Keratinocyte (primary cell): ENCODE data around the gene TPCN2. TPM values are rescaled to one million over a fixed set of nuclear protein-coding genes. Genes with fewer than 3 reads are reported as not detected.
A peak's percentile ranks its signal among the peaks of the same experiment; 100 is the strongest.

Experiments used
- DNase-seq: peaks from one replicate; pipeline ENCODE4 v3.0.0-alpha.2; 2011; ENCODE audit warnings: low read depth, missing footprints, low spot score
- FAIRE-seq: peaks from 2 replicates; lab custom pipeline; 2011; peaks lifted over from hg19 to GRCh38; lab: Jason Lieb, UNC
- H2AFZ ChIP-seq: 2 replicates; pipeline ENCODE4 v1.6.0; 2012; ENCODE audit warnings: low read length, control low read depth, inconsistent platforms; ENCODE audit not compliant: control insufficient read depth
- H3K27ac ChIP-seq: 2 replicates; pipeline ENCODE4 v1.5.1; 2011; ENCODE audit warnings: low read length; ENCODE audit not compliant: control insufficient read depth, insufficient read depth
- H3K27me3 ChIP-seq: 3 replicates; pipeline ENCODE4 v1.6.0; 2011; ENCODE audit warnings: low read length; ENCODE audit not compliant: control insufficient read depth, insufficient read depth; ENCODE audit errors: extremely low read depth
- H3K36me3 ChIP-seq, 2 experiments: 2 replicates in 1 of 2; 3 replicates in 1 of 2; pipeline ENCODE4 v1.5.1; 2011; ENCODE audit warnings: low read length in 2 of 2, mild to moderate bottlenecking in 1 of 2; ENCODE audit not compliant: control insufficient read depth in 2 of 2, insufficient read depth in 2 of 2; ENCODE audit errors: extremely low read depth in 1 of 2
- H3K4me1 ChIP-seq: 3 replicates; pipeline ENCODE4 v1.5.1; 2011; ENCODE audit warnings: low read length; ENCODE audit not compliant: control insufficient read depth, insufficient read depth; ENCODE audit errors: extremely low read depth
- H3K4me2 ChIP-seq: 3 replicates; pipeline ENCODE4 v1.6.0; 2011; ENCODE audit warnings: low read depth, low read length; ENCODE audit not compliant: control insufficient read depth, insufficient read depth; ENCODE audit errors: extremely low read depth
- H3K4me3 ChIP-seq, 3 experiments: fragments of 200-600 bp in 1 of 3; sonication (generic) in 1 of 3; 2 replicates in 2 of 3; 3 replicates in 1 of 3; pipeline ENCODE4 v1.5.1; 2011 to 2016; ENCODE audit warnings: low read length in 3 of 3, mild to moderate bottlenecking in 3 of 3, control low read depth in 2 of 3, inconsistent platforms in 1 of 3, low read depth in 1 of 3, mixed read lengths in 1 of 3, mixed run types in 1 of 3, moderate library complexity in 1 of 3; ENCODE audit not compliant: control insufficient read depth in 2 of 3, insufficient read depth in 2 of 3; ENCODE audit errors: extremely low read depth in 1 of 3
- H3K79me2 ChIP-seq: 2 replicates; pipeline ENCODE4 v1.6.0; 2012; ENCODE audit warnings: low read length; ENCODE audit not compliant: control insufficient read depth, insufficient read depth
- H3K9ac ChIP-seq: 3 replicates; pipeline ENCODE4 v1.6.0; 2011; ENCODE audit warnings: low read length; ENCODE audit not compliant: control insufficient read depth, insufficient read depth; ENCODE audit errors: extremely low read depth
- H3K9me1 ChIP-seq: 3 replicates; pipeline ENCODE4 v1.6.0; 2011; ENCODE audit warnings: low read length; ENCODE audit not compliant: control insufficient read depth, insufficient read depth; ENCODE audit errors: extremely low read depth
- H3K9me3 ChIP-seq: 2 replicates; pipeline ENCODE4 v1.5.1; 2012; ENCODE audit warnings: low read depth, low read length; ENCODE audit not compliant: control insufficient read depth
- H4K20me1 ChIP-seq: 3 replicates; pipeline ENCODE4 v1.6.0; 2011; ENCODE audit warnings: low read length; ENCODE audit not compliant: control insufficient read depth, insufficient read depth; ENCODE audit errors: extremely low read depth
- CTCF ChIP-seq, 3 experiments: IDR thresholded peaks in 1 of 3; conservative IDR thresholded peaks in 1 of 3; optimal IDR thresholded peaks in 1 of 3; 2 replicates in 2 of 3; 3 replicates in 1 of 3; pipeline versions ENCODE3 to v1.5.1; 2011; ENCODE audit warnings: low read length in 3 of 3, mild to moderate bottlenecking in 3 of 3, moderate library complexity in 2 of 3, control low read depth in 1 of 3, inconsistent platforms in 1 of 3; ENCODE audit not compliant: insufficient read depth in 2 of 3; ENCODE audit errors: extremely low read depth in 1 of 3
- EZH2 ChIP-seq: IDR thresholded peaks from one replicate; pipeline ENCODE4 v1.6.1; 2012; ENCODE audit warnings: inconsistent platforms, mild to moderate bottlenecking, low read length, moderate library complexity
- dilution Hi-C: fragments of 300-500 bp; cut with MboI; formaldehyde crosslinking; loops from one replicate; pipeline ENCODE4 v1.7.0; 2020; ENCODE audit warnings: low sequenced_read_pairs; ENCODE audit not compliant: extremely low pct_ligation_motif_present
- polyA plus RNA-seq, 5 experiments: library from polyadenylated mRNA; depleted of rRNA in 3 of 5; stranded (reverse) in 3 of 5; stranded (forward) in 1 of 5; unstranded in 1 of 5; fragments of >200 nt; gene quantifications; 1 replicate in 1 of 5; 2 replicates in 3 of 5; 3 replicates in 1 of 5; pipeline versions ENCODE4 v1.2.1 to v1.2.3, GENCODE V29; 2011 to 2012; ENCODE audit warnings: missing spikeins in 2 of 5, low read depth in 1 of 5, low replicate concordance in 1 of 5

Gene TPCN2
- polyA plus RNA-seq, 1 donor (not counting 4 experiments of a cell fraction or from before 2014, with no cell fraction given), result 7.7 TPM

- no peak overlapping the region for H2AFZ ChIP-seq
- H3K9me1 ChIP-seq, result no peaks in the 10 kb centered on the region
- H4K20me1 ChIP-seq, result no peaks in the 10 kb centered on the region
- H3K27ac ChIP-seq, result no peak overlapping the region
- H3K4me1 ChIP-seq, result no peaks in the 10 kb centered on the region
- dilution Hi-C loops, result no loop called here
- no peak overlapping the region for H3K9ac ChIP-seq
- H3K27me3 ChIP-seq, result peaks cover 8% of the 10 kb centered on the region
- H3K9me3 ChIP-seq, result no peaks in the 10 kb centered on the region
- H3K79me2 ChIP-seq, result no peaks in the 10 kb centered on the region
- H3K36me3 ChIP-seq, result no peaks in the 10 kb centered on the region
- H3K4me2 ChIP-seq, result no peak overlapping the region
- no peak overlapping the region for H3K4me3 ChIP-seq
- DNase-seq (no peak), FAIRE-seq (no peak)
- TF ChIP-seq CTCF (optimal IDR thresholded peaks at IDR 0.05 in 1 of 3, IDR thresholded peaks at IDR 0.05 in 1 of 3, conservative IDR thresholded peaks at IDR 0.05 in 1 of 3; ENCODE audit: extremely low read depth in 1 of 3, insufficient read depth in 2 of 3, low read length in 3 of 3), result no peak
- no peak for TF ChIP-seq EZH2
Measured at GRCh38 chr11:69041516-69041915, 7.2 kb upstream of the TPCN2 start.

- H3K9me3 ChIP-seq, result no peaks in the 10 kb centered on the region
- dilution Hi-C loops, result no loop called here
- TF ChIP-seq CTCF (optimal IDR thresholded peaks at IDR 0.05 in 1 of 3, IDR thresholded peaks at IDR 0.05 in 1 of 3, conservative IDR thresholded peaks at IDR 0.05 in 1 of 3; ENCODE audit: extremely low read depth in 1 of 3, insufficient read depth in 2 of 3, low read length in 3 of 3) (peak; percentile 61 to 87 (median 75)), EZH2 (no peak)
- no peak overlapping the region for H3K27ac ChIP-seq
- H3K9ac ChIP-seq, result no peak overlapping the region
- peaks cover 3% of the 10 kb centered on the region for H3K4me1 ChIP-seq
- peaks cover 6% of the 10 kb centered on the region for H3K79me2 ChIP-seq
- no peaks in the 10 kb centered on the region for H4K20me1 ChIP-seq
- H3K36me3 ChIP-seq, result no peaks in the 10 kb centered on the region
- H2AFZ ChIP-seq, result no peak overlapping the region
- peaks cover 8% of the 10 kb centered on the region for H3K27me3 ChIP-seq
- H3K9me1 ChIP-seq, result no peaks in the 10 kb centered on the region
- no peak overlapping the region for H3K4me3 ChIP-seq
- FAIRE-seq, result no peak
- H3K4me2 ChIP-seq, result no peak overlapping the region
- no peak for DNase-seq
Measured at GRCh38 chr11:69044111-69045013, 4.4 kb upstream of the TPCN2 start.
